HepG2 (cell line): ENCODE measurements around the gene NELFB. TPM values are rescaled to one million over a fixed set of nuclear protein-coding genes. Genes with fewer than 3 reads are reported as not detected.

ENCODE experiments used
- ARHGAP35 ChIP-seq: sonication (generic); formaldehyde crosslinking; IDR thresholded peaks from 2 replicates; pipeline ENCODE4 v1.9.0; 2022; ENCODE audit warnings: mild to moderate bottlenecking, inconsistent platforms, moderate library complexity, missing genetic modification reagents, borderline replicate concordance
- CCDC6 ChIP-seq: sonication (generic); formaldehyde crosslinking; IDR thresholded peaks from 2 replicates; pipeline ENCODE4 v1.8.1; 2022; ENCODE audit warnings: mild to moderate bottlenecking, missing genetic modification reagents, moderate library complexity
- CEBPB ChIP-seq: IDR thresholded peaks from 2 replicates; pipeline ENCODE4 v1.6.1; 2011; ENCODE audit warnings: low read depth, low read length, improper control_type of control experiment, borderline replicate concordance
- CHCHD3 ChIP-seq: sonication (generic); formaldehyde crosslinking; IDR thresholded peaks from 2 replicates; pipeline ENCODE4 v1.8.0; 2022; ENCODE audit warnings: mild to moderate bottlenecking, missing genetic modification reagents, moderate library complexity
- CSRNP2 ChIP-seq: sonication (generic); formaldehyde crosslinking; conservative IDR thresholded peaks from 2 replicates; pipeline ENCODE4 v1.8.0; 2022; ENCODE audit warnings: low read depth, missing genetic modification reagents
- FOXK2 ChIP-seq: fragments of 450-650 bp; IDR thresholded peaks from 2 replicates; pipeline ENCODE4 v1.6.1; 2016
- JARID2 ChIP-seq: sonication (generic); formaldehyde crosslinking; IDR thresholded peaks from 2 replicates; pipeline ENCODE4 v1.8.1; 2023; ENCODE audit warnings: missing genetic modification reagents, inconsistent platforms; ENCODE audit not compliant: insufficient replicate concordance
- MLLT10 ChIP-seq: sonication (generic); formaldehyde crosslinking; IDR thresholded peaks from 2 replicates; pipeline ENCODE4 v1.4.0; 2020; ENCODE audit warnings: missing genetic modification reagents
- NR1H2 ChIP-seq: sonication (generic); formaldehyde crosslinking; IDR thresholded peaks from 2 replicates; pipeline ENCODE4 v1.8.1; 2022; ENCODE audit warnings: low read depth, missing genetic modification reagents, borderline replicate concordance
- SOX5 ChIP-seq: IDR thresholded peaks from 2 replicates; pipeline ENCODE4 v1.6.1; 2016; ENCODE audit warnings: borderline replicate concordance
- TBP ChIP-seq: sonication (generic); formaldehyde crosslinking; IDR thresholded peaks from 2 replicates; pipeline ENCODE4 v1.5.0; 2020; ENCODE audit warnings: missing genetic modification reagents
- XBP1 ChIP-seq: sonication (generic); formaldehyde crosslinking; IDR thresholded peaks from 2 replicates; pipeline ENCODE4 v1.5.0; 2020; ENCODE audit warnings: missing genetic modification reagents
- ZBTB39 ChIP-seq: sonication (generic); formaldehyde crosslinking; IDR thresholded peaks from 2 replicates; pipeline ENCODE4 v1.5.0; 2020; ENCODE audit warnings: missing genetic modification reagents
- ZNF350 ChIP-seq: sonication (generic); formaldehyde crosslinking; IDR thresholded peaks from 2 replicates; pipeline ENCODE4 v1.4.0; 2020; ENCODE audit warnings: mild to moderate bottlenecking, low read depth, missing genetic modification reagents, borderline replicate concordance
- ZNF546 ChIP-seq: sonication (generic); formaldehyde crosslinking; conservative IDR thresholded peaks from 2 replicates; pipeline ENCODE4 v1.8.1; 2023; ENCODE audit warnings: mild to moderate bottlenecking, missing genetic modification reagents
- ZNF550 ChIP-seq: sonication (generic); formaldehyde crosslinking; IDR thresholded peaks from 2 replicates; pipeline ENCODE4 v1.4.0; 2020; ENCODE audit warnings: mild to moderate bottlenecking, missing genetic modification reagents, borderline replicate concordance
- ZNF878 ChIP-seq: sonication (generic); formaldehyde crosslinking; IDR thresholded peaks from 2 replicates; pipeline ENCODE4 v1.8.1; 2023; ENCODE audit warnings: mild to moderate bottlenecking, missing genetic modification reagents, moderate library complexity
- polyA plus RNA-seq, 8 experiments: library from polyadenylated mRNA; depleted of rRNA in 3 of 8; stranded (reverse) in 7 of 8; unstranded in 1 of 8; fragments of >200 nt; fragmentation: Illumina TruSeq in 4 of 8; extraction: Trizol in 4 of 8; gene quantifications; 2 replicates each; pipeline versions ENCODE4 v1.2.1 to v1.2.3, GENCODE V29; 2011 to 2016; ENCODE audit warnings: low read depth in 4 of 8, missing spikeins in 1 of 8, mixed read lengths in 1 of 8; ENCODE audit not compliant: insufficient read depth in 1 of 8
- total RNA-seq, 5 experiments: library from RNA; depleted of rRNA; stranded (reverse); fragments of >200 nt; fragmentation: Illumina TruSeq; extraction: Trizol; gene quantifications; 2 replicates each; pipeline ENCODE4 v1.2.3, GENCODE V29; 2016; ENCODE audit warnings: low read depth in 1 of 5
- TF ChIP-seq, protein P1 (sequence below): IDR thresholded peaks from 2 replicates; pipeline ENCODE4 v1.6.1; 2016; ENCODE audit warnings: mild to moderate bottlenecking
- TF ChIP-seq, protein P2 (sequence below): sonication (generic); formaldehyde crosslinking; IDR thresholded peaks from 2 replicates; pipeline ENCODE4 v1.4.0; 2020; ENCODE audit warnings: missing genetic modification reagents

Gene NELFB
- total and polyA plus RNA-seq, 2 of the 13 experiments (the other 11 are each of a cell fraction or from before 2014, with no cell fraction given): 26.5 to 45.8 TPM

- TF ChIP-seq ZNF350 (CRISPR knock-in tag) (0 out of 2 replicates have a peak, but pooled peaks have one; percentile 14), JARID2 (no peak), CSRNP2 (CRISPR knock-in tag) (no peak), ZNF546 (CRISPR knock-in tag) (peak; percentile 59), ZNF878 (CRISPR knock-in tag) (no peak), ARHGAP35 (CRISPR knock-in tag) (no peak), ZNF550 (no peak), ZBTB39 (CRISPR knock-in tag) (0 out of 2 replicates have a peak, but pooled peaks have one; percentile 23), FOXK2 (no peak), XBP1 (CRISPR knock-in tag) (no peak), CHCHD3 (CRISPR knock-in tag) (no peak), CCDC6 (no peak), MLLT10 (no peak), SOX5 (CRISPR knock-in tag) (peak; percentile 29), CEBPB (no peak), NR1H2 (CRISPR knock-in tag) (no peak), TBP (no peak)
- TF ChIP-seq, protein P1, sequence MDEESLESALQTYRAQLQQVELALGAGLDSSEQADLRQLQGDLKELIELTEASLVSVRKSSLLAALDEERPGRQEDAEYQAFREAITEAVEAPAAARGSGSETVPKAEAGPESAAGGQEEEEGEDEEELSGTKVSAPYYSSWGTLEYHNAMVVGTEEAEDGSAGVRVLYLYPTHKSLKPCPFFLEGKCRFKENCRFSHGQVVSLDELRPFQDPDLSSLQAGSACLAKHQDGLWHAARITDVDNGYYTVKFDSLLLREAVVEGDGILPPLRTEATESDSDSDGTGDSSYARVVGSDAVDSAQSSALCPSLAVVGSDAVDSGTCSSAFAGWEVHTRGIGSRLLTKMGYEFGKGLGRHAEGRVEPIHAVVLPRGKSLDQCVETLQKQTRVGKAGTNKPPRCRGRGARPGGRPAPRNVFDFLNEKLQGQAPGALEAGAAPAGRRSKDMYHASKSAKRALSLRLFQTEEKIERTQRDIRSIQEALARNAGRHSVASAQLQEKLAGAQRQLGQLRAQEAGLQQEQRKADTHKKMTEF (CRISPR knock-in tag): no peak
- TF ChIP-seq, protein P2, sequence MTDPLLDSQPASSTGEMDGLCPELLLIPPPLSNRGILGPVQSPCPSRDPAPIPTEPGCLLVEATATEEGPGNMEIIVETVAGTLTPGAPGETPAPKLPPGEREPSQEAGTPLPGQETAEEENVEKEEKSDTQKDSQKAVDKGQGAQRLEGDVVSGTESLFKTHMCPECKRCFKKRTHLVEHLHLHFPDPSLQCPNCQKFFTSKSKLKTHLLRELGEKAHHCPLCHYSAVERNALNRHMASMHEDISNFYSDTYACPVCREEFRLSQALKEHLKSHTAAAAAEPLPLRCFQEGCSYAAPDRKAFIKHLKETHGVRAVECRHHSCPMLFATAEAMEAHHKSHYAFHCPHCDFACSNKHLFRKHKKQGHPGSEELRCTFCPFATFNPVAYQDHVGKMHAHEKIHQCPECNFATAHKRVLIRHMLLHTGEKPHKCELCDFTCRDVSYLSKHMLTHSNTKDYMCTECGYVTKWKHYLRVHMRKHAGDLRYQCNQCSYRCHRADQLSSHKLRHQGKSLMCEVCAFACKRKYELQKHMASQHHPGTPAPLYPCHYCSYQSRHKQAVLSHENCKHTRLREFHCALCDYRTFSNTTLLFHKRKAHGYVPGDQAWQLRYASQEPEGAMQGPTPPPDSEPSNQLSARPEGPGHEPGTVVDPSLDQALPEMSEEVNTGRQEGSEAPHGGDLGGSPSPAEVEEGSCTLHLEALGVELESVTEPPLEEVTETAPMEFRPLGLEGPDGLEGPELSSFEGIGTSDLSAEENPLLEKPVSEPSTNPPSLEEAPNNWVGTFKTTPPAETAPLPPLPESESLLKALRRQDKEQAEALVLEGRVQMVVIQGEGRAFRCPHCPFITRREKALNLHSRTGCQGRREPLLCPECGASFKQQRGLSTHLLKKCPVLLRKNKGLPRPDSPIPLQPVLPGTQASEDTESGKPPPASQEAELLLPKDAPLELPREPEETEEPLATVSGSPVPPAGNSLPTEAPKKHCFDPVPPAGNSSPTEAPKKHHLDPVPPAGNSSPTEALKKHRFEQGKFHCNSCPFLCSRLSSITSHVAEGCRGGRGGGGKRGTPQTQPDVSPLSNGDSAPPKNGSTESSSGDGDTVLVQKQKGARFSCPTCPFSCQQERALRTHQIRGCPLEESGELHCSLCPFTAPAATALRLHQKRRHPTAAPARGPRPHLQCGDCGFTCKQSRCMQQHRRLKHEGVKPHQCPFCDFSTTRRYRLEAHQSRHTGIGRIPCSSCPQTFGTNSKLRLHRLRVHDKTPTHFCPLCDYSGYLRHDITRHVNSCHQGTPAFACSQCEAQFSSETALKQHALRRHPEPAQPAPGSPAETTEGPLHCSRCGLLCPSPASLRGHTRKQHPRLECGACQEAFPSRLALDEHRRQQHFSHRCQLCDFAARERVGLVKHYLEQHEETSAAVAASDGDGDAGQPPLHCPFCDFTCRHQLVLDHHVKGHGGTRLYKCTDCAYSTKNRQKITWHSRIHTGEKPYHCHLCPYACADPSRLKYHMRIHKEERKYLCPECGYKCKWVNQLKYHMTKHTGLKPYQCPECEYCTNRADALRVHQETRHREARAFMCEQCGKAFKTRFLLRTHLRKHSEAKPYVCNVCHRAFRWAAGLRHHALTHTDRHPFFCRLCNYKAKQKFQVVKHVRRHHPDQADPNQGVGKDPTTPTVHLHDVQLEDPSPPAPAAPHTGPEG (CRISPR knock-in tag): no peak
Measured at GRCh38 chr9:137235424-137236237, 19.5 kb upstream of the NELFB start (continued).
